ENCODE measurements around the gene CCDC15.

DNA sequence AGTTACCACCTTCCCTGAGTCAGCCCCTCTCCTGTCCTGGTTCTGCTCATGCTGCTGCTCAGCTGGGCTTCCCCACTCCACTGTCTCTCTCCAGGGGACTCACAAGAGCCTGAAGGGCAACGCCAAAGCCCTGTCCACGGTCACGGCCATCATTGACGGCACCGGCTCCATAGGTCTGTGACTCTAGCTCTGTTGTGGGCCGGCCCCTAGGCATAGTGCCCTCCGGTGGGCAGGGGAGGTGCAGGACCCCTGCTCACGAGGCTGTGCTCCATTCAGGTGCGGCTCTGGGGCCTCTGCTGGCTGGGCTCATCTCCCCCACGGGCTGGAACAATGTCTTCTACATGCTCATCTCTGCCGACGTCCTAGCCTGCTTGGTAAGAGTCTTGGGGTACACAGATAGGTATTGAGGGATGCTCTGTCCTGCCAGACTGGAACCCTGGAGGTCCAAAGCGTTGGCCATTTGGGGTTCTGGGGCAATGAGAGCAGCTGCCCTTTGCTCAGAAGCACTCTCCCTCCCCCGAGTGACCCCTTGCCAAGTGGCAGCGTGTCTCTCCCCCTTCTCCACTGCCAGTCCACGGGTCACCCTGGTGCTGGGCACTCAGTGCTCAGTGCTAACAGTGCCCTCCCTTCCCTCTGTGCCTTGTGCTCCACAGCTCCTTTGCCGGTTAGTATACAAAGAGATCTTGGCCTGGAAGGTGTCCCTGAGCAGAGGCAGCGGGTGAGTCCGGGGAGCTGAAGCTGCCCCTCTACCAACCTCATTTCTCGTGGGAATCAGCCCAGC lies 131.5 kb downstream of the CCDC15 start:
- TF ChIP-seq, protein P1, sequence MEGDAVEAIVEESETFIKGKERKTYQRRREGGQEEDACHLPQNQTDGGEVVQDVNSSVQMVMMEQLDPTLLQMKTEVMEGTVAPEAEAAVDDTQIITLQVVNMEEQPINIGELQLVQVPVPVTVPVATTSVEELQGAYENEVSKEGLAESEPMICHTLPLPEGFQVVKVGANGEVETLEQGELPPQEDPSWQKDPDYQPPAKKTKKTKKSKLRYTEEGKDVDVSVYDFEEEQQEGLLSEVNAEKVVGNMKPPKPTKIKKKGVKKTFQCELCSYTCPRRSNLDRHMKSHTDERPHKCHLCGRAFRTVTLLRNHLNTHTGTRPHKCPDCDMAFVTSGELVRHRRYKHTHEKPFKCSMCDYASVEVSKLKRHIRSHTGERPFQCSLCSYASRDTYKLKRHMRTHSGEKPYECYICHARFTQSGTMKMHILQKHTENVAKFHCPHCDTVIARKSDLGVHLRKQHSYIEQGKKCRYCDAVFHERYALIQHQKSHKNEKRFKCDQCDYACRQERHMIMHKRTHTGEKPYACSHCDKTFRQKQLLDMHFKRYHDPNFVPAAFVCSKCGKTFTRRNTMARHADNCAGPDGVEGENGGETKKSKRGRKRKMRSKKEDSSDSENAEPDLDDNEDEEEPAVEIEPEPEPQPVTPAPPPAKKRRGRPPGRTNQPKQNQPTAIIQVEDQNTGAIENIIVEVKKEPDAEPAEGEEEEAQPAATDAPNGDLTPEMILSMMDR (IDR thresholded peaks at IDR 0.05; ENCODE audit: low read length): no peak
- no peak for TF ChIP-seq EZH2 (IDR thresholded peaks at IDR 0.05; ENCODE audit: borderline replicate concordance, low read length)
